OCI-LY3 (cell line): Measurements from ENCODE around the gene GLRA3.

Experiments
- H2AFZ ChIP-seq: fragments of 200-600, 300-600 bp; shearing (Covaris generic); 2 replicates; pipeline ENCODE4 v1.6.0; 2014; ENCODE audit warnings: antibody characterized with exemption, low read depth, low read length
- H3K27ac ChIP-seq: fragments of 200-600, 300-600 bp; sonication (generic); 2 replicates; pipeline ENCODE4 v1.5.1; 2014; ENCODE audit warnings: mild to moderate bottlenecking, low read length, moderate library complexity, mixed read lengths
- H3K27me3 ChIP-seq: fragments of 200-600, 300-600 bp; sonication (generic); 2 replicates; pipeline ENCODE4 v1.6.1; 2014; ENCODE audit warnings: low read depth, low read length, mixed read lengths
- H3K36me3 ChIP-seq: fragments of 200-600, 300-600 bp; sonication (generic); replicated peaks from 2 replicates; pipeline ENCODE3; 2014; ENCODE audit warnings: low read depth, low read length, mixed read lengths
- H3K4me1 ChIP-seq: fragments of 300-600, 200-600 bp; sonication (generic); 2 replicates; pipeline ENCODE4 v1.6.1; 2014; ENCODE audit warnings: low read length, mixed read lengths
- H3K4me2 ChIP-seq: fragments of 200-600, 300-600 bp; sonication (generic); 2 replicates; pipeline ENCODE4 v1.6.1; 2014; ENCODE audit warnings: low read length, mixed read lengths
- H3K4me3 ChIP-seq: fragments of 300-600, 200-600 bp; sonication (generic); 2 replicates; pipeline ENCODE4 v1.5.1; 2014; ENCODE audit warnings: antibody characterized with exemption, mild to moderate bottlenecking, low read length, moderate library complexity
- H3K79me2 ChIP-seq: fragments of 300-600, 200-600 bp; shearing (Covaris generic); 2 replicates; pipeline ENCODE4 v1.6.1; 2014; ENCODE audit warnings: mild to moderate bottlenecking, low read length, mixed read lengths
- H3K9ac ChIP-seq: fragments of 300-600, 200-600 bp; shearing (Covaris generic); 2 replicates; pipeline ENCODE4 v1.6.0; 2014; ENCODE audit warnings: mild to moderate bottlenecking, low read length, moderate library complexity
- H3K9me3 ChIP-seq: fragments of 200-600, 300-600 bp; shearing (Covaris generic); 2 replicates; pipeline ENCODE4 v1.6.1; 2014; ENCODE audit warnings: low read length, mixed read lengths; ENCODE audit not compliant: insufficient read depth
- H4K20me1 ChIP-seq: fragments of 200-600, 300-600 bp; sonication (generic); 2 replicates; pipeline ENCODE4 v1.6.1; 2016; ENCODE audit warnings: low read length, mixed read lengths; ENCODE audit not compliant: insufficient read depth
- CTCF ChIP-seq: fragments of 200-600, 300-600 bp; sonication (generic); IDR thresholded peaks from 2 replicates; pipeline ENCODE4 v1.5.1; 2014; ENCODE audit warnings: antibody characterized with exemption, low read length, low read depth
- EZH2phosphoT487 ChIP-seq: fragments of 200-600 bp; shearing (Covaris generic); IDR thresholded peaks from 2 replicates; pipeline ENCODE4 v1.6.1; 2018; ENCODE audit warnings: antibody characterized with exemption, mixed run types, low read depth

Gene GLRA3

GRCh38 chr4:174871407-174871806 lies 42.4 kb upstream of the GLRA3 start:
- H3K4me2 ChIP-seq: no peak overlapping the region
- no peaks in the 10 kb centered on the region for H3K27me3 ChIP-seq

GRCh38 chr4:174870311-174870710 lies 41.3 kb upstream of the GLRA3 start:
- Histone ChIP-seq H3K36me3 (peaks cover 10% of the 10 kb centered on the region), H3K79me2 (no peaks in the 10 kb centered on the region), H3K27me3 (no peaks in the 10 kb centered on the region), H3K4me2 (no peak overlapping the region), H4K20me1 (no peaks in the 10 kb centered on the region), H3K4me1 (peaks cover 14% of the 10 kb centered on the region), H3K4me3 (no peak overlapping the region), H3K9ac (no peak overlapping the region), H3K9me3 (no peaks in the 10 kb centered on the region), H2AFZ (no peak overlapping the region), H3K27ac (no peak overlapping the region)
- TF ChIP-seq EZH2phosphoT487: no peak
- TF ChIP-seq CTCF: no peak

More at GRCh38 chr4:174871407-174871806, 42.4 kb upstream of the GLRA3 start:
- H3K27ac ChIP-seq: no peak overlapping the region
- no peaks in the 10 kb centered on the region for H3K9me3 ChIP-seq
- H3K4me3 ChIP-seq: no peak overlapping the region
- no peak overlapping the region for H3K9ac ChIP-seq
- TF ChIP-seq EZH2phosphoT487: no peak
- TF ChIP-seq CTCF: no peak
- H2AFZ ChIP-seq: no peak overlapping the region
- H3K79me2 ChIP-seq: no peaks in the 10 kb centered on the region
- H3K36me3 ChIP-seq: peaks cover 14% of the 10 kb centered on the region
- H4K20me1 ChIP-seq: no peaks in the 10 kb centered on the region
- peaks cover 14% of the 10 kb centered on the region for H3K4me1 ChIP-seq

GRCh38 chr4:174869339-174869738 lies 40.3 kb upstream of the GLRA3 start:
- Histone ChIP-seq H3K27ac (no peak overlapping the region), H3K79me2 (no peaks in the 10 kb centered on the region), H3K9me3 (no peaks in the 10 kb centered on the region), H3K4me1 (peaks cover 4% of the 10 kb centered on the region), H3K27me3 (no peaks in the 10 kb centered on the region), H3K4me2 (no peak overlapping the region), H3K9ac (no peak overlapping the region), H3K4me3 (no peak overlapping the region), H3K36me3 (peaks cover 5% of the 10 kb centered on the region), H2AFZ (no peak overlapping the region), H4K20me1 (no peaks in the 10 kb centered on the region)
- TF ChIP-seq EZH2phosphoT487: no peak
- TF ChIP-seq CTCF: no peak

- no peaks in the 10 kb centered on the region for H3K79me2 ChIP-seq
- H3K4me1 ChIP-seq: no peaks in the 10 kb centered on the region
- no peak overlapping the region for H3K9ac ChIP-seq
- H3K27me3 ChIP-seq: no peaks in the 10 kb centered on the region
- no peak overlapping the region for H3K4me3 ChIP-seq
- no peak overlapping the region for H3K27ac ChIP-seq
- no peak overlapping the region for H2AFZ ChIP-seq
- H3K9me3 ChIP-seq: no peaks in the 10 kb centered on the region
- peaks cover 5% of the 10 kb centered on the region for H3K36me3 ChIP-seq
- no peak for TF ChIP-seq EZH2phosphoT487
- no peak for TF ChIP-seq CTCF
- H3K4me2 ChIP-seq: no peak overlapping the region
- no peaks in the 10 kb centered on the region for H4K20me1 ChIP-seq
Observed at GRCh38 chr4:174867903-174868302, 38.9 kb upstream of the GLRA3 start.
